ENCODE measurements around the gene EIF1B. TPM values are rescaled to one million over a fixed set of nuclear protein-coding genes. Genes with fewer than 3 reads are reported as not detected.

The EIF1B gene
- total RNA-seq, 4 donors from 2014 or later = 20.9 to 46.1 (median 24.1) TPM

DNA sequence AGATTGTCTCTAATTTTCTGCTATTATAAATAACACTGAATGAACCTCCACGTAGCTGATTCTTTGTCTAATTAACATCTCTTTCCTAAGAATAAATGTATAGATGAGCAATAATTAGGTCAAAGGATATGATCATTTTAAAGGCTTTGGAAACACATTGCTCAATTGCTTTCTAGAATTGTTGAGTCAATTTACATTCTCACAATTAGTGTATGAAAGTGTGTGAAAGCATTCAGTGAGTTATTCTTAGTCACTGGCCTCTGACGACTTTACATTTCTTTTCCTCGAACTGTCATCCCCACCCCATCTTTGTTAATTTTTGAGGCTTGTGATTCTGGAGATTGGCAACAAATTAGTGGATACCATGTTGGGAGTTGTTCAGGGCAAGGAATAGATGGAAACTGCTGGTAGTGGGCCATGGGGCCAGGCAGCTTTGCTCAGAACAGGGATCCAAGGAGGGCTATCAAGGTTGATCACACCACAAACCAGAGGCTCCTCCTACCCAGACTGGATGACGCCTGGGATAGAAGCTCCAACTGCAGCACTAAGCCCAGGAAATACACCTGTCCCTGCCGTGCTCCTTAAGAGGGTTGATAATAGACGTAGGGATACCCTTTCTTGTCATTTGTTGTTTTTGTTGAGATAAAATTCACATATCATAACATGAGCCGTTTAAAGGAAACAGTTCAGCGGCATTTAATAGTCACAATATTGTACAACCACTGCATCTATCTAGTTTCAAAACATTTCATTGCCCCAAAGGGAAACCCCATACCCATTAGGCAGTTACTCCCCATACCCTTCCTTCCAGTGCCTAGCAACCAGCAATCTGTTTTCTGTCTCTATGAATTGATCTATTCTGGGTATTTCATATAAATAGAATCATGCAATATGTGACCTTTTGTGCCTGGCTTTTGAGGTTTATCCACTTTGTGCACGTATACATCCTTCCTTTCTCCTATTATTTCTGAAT, 27.9 kb downstream of the EIF1B start:
- H3K9me3 ChIP-seq = no peaks in the 10 kb centered on the region
- intact Hi-C loops (cut with DNase I) = no loop called here
- no peak for TF ChIP-seq POLR2A (IDR thresholded peaks at IDR 0.05)
- TF ChIP-seq, protein P1, sequence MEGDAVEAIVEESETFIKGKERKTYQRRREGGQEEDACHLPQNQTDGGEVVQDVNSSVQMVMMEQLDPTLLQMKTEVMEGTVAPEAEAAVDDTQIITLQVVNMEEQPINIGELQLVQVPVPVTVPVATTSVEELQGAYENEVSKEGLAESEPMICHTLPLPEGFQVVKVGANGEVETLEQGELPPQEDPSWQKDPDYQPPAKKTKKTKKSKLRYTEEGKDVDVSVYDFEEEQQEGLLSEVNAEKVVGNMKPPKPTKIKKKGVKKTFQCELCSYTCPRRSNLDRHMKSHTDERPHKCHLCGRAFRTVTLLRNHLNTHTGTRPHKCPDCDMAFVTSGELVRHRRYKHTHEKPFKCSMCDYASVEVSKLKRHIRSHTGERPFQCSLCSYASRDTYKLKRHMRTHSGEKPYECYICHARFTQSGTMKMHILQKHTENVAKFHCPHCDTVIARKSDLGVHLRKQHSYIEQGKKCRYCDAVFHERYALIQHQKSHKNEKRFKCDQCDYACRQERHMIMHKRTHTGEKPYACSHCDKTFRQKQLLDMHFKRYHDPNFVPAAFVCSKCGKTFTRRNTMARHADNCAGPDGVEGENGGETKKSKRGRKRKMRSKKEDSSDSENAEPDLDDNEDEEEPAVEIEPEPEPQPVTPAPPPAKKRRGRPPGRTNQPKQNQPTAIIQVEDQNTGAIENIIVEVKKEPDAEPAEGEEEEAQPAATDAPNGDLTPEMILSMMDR (IDR thresholded peaks at IDR 0.05) = no peak
- no peak overlapping the region for H3K27ac ChIP-seq
- no peaks in the 10 kb centered on the region for H3K4me1 ChIP-seq
- H3K27me3 ChIP-seq = no peaks in the 10 kb centered on the region
- no peaks in the 10 kb centered on the region for H3K36me3 ChIP-seq
- WGBS, 2 donors = 84 to 85% methylated on average over 9 of the region's 9 CpGs
- no peak for DNase-seq
- no peak overlapping the region for H3K4me3 ChIP-seq (replicated peaks in 1 of 3)

DNA sequence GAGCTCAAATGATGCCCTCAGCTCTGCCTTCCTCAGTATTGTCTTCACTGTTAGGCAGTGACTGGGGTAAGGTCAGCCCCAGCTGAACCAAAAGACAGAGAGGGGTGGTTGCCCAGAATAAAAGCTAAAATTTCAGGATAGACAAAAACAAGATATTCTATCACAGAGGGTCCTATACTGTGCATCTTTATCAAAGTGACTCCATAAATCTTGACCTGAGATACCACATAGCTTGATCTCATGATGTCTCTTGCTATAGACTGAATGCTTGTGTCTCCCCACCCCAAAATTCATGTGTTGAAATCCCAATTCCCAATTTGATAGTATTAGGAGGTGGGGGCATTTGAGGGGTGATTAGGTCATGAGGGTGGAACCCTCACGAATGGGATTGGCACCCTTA, 30.4 kb downstream of the EIF1B start:
- H3K4me3 ChIP-seq (replicated peaks in 1 of 3) = no peak overlapping the region
- TF ChIP-seq, protein P1 (IDR thresholded peaks at IDR 0.05) = no peak
- no peak for TF ChIP-seq POLR2A (IDR thresholded peaks at IDR 0.05)
- no peak for DNase-seq
- no peaks in the 10 kb centered on the region for H3K27me3 ChIP-seq
- H3K27ac ChIP-seq = no peak overlapping the region
- no peaks in the 10 kb centered on the region for H3K9me3 ChIP-seq
- no peaks in the 10 kb centered on the region for H3K36me3 ChIP-seq
- no peaks in the 10 kb centered on the region for H3K4me1 ChIP-seq
- intact Hi-C loops (cut with DNase I) = no loop called here
- 90 to 92% methylated on average over 1 of the region's 1 CpG for WGBS, 2 donors

DNA sequence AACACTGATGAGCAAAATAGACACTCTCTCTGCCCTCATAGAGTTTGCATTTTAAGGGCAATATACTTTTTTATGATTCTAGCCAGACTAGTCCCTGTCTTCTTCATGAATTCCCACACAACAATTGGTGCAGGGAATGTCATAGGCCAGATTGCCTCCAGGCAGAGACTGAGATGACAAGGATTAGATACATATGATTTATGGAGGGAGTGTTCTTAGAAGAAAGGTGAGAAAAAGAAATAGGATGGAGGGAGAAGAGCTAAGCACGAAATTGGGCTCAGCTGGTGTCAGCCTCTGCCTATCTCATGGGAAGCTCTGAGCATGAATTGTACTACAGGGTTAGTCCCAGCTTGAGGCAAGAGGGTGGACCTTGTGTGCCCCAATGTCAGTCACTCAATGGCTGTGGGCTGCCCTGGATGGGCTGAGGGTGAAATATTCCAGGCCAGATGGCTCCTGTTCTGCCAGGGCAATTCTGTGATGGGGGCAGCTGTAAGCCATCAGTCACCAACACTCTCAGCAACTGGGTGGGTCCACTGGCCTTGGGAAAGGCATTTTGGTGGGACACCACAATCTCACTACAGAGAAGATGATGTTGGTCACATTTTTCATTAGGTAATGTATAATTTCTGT, 31.1 kb downstream of the EIF1B start:
- no peak overlapping the region for H3K4me3 ChIP-seq (replicated peaks in 1 of 3)
- intact Hi-C loops (cut with DNase I) = no loop called here
- WGBS, 2 donors = 59 to 66% methylated on average over 1 of the region's 1 CpG
- H3K27ac ChIP-seq = no peak overlapping the region
- DNase-seq = no peak
- no peaks in the 10 kb centered on the region for H3K9me3 ChIP-seq
- no peaks in the 10 kb centered on the region for H3K36me3 ChIP-seq
- no peak for TF ChIP-seq POLR2A (IDR thresholded peaks at IDR 0.05)
- TF ChIP-seq, protein P1 (IDR thresholded peaks at IDR 0.05) = no peak
- no peaks in the 10 kb centered on the region for H3K4me1 ChIP-seq
- no peaks in the 10 kb centered on the region for H3K27me3 ChIP-seq

DNA sequence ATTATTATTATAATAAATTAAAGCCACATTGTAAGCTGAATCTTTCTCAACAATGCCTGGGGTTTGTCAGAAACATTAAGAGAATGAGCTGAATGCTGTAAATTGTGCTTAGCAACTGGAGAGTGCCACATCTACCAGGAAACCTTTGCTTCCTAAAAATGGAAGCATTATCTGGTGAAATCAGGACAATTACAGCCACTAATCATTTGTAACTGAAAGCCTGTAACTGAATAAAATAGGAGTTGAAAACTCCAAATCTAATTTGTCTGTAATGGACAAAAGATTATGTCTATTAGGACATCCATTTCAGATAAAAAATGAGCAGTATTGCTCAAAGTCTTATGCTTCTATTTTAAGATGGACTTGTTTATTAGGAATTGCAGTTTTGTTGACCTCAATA, 32.2 kb downstream of the EIF1B start:
- H3K27ac ChIP-seq = no peak overlapping the region
- H3K36me3 ChIP-seq = no peaks in the 10 kb centered on the region
- H3K4me3 ChIP-seq (replicated peaks in 1 of 3) = no peak overlapping the region
- H3K9me3 ChIP-seq = no peaks in the 10 kb centered on the region
- H3K27me3 ChIP-seq = no peaks in the 10 kb centered on the region
- TF ChIP-seq POLR2A (IDR thresholded peaks at IDR 0.05) = no peak
- TF ChIP-seq, protein P1 (IDR thresholded peaks at IDR 0.05) = no peak
- intact Hi-C loops (cut with DNase I) = no loop called here
- no peaks in the 10 kb centered on the region for H3K4me1 ChIP-seq
- no peak for DNase-seq

DNA sequence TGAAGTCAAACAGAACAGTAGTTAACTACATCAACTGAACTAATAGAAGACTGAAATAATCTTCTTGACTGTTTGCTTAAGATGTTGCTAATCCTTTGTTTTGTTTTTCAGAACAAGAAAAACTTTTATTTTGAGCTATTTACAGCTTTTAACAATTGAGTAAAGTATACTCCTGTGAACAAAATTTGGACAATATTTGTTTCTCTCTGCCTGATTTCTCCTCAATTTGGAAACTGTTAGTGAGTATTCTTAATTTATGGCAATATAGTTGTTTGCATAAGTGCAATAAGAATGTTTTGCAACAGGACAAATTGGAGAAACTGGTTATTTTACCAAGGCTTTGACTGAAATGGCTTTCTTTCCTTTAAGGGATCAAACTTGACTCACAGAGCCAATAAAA, 41.0 kb downstream of the EIF1B start:
- H3K36me3 ChIP-seq = no peaks in the 10 kb centered on the region
- H3K9me3 ChIP-seq = no peaks in the 10 kb centered on the region
- no peak for DNase-seq
- no peaks in the 10 kb centered on the region for H3K27me3 ChIP-seq
- H3K4me1 ChIP-seq = no peaks in the 10 kb centered on the region
- no peak overlapping the region for H3K27ac ChIP-seq
- TF ChIP-seq POLR2A (IDR thresholded peaks at IDR 0.05) = no peak
- TF ChIP-seq, protein P1 (IDR thresholded peaks at IDR 0.05) = no peak
- intact Hi-C loops (cut with DNase I) = no loop called here
- no peak overlapping the region for H3K4me3 ChIP-seq (replicated peaks in 1 of 3)
